Measurements from ENCODE around the gene CCR6. TPM values are rescaled to one million over a fixed set of nuclear protein-coding genes. Genes with fewer than 3 reads are reported as not detected.

Gene CCR6
- total RNA-seq, 1 donor from 2014 or later = not detected

DNA sequence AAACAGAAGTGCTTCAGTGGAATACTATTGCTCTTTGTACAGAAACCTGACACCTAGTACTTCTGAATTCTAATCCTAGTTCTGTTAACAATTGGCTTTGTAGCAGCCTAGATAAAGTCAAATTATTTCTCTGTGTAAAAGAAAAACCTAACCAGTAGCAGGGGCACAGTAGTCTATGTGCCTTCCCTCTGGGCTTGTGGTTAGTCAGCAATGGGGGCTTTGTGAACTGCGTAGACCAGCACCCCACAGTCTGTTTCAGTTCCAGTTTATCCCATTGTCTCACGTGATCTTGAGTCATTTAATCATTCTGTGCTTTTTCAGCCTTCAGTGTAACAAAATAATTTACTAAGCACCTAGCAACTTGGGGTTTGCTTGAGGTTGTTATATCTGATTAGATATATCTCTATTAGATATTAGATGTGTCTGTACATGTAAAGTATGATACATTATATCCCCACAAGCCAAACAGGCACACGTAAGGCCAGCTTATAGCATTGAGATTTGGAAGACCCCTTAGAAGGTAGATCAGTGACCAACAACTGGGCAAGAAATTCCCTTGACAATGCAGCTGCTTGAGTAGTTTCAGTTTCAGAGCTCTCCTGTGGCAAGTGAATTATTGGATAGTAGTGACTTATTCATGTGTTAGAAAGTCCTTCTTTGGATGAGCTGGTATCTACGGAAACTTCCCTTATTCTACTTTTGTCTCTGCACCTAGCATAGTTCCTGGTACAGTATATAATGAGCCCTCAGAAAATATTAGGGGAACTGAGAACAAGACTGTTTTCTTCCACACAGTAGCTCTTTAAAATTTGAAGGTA, 27.9 kb upstream of the CCR6 start:
- no peak for DNase-seq (ENCODE audit: low spot score, unreplicated experiment)
- Mint-ChIP-seq H3K9me3 (ENCODE audit: low read depth) (peaks cover 4% of the 10 kb centered on the region), H3K27ac (no peak overlapping the region), H3K4me3 (ENCODE audit: low read depth) (no peak overlapping the region), H3K27me3 (peaks cover 11% of the 10 kb centered on the region), H3K36me3 (ENCODE audit: insufficient read depth) (peaks cover 3% of the 10 kb centered on the region), H3K4me1 (ENCODE audit: low read depth) (peaks cover 10% of the 10 kb centered on the region)
- TF ChIP-seq, protein P1, sequence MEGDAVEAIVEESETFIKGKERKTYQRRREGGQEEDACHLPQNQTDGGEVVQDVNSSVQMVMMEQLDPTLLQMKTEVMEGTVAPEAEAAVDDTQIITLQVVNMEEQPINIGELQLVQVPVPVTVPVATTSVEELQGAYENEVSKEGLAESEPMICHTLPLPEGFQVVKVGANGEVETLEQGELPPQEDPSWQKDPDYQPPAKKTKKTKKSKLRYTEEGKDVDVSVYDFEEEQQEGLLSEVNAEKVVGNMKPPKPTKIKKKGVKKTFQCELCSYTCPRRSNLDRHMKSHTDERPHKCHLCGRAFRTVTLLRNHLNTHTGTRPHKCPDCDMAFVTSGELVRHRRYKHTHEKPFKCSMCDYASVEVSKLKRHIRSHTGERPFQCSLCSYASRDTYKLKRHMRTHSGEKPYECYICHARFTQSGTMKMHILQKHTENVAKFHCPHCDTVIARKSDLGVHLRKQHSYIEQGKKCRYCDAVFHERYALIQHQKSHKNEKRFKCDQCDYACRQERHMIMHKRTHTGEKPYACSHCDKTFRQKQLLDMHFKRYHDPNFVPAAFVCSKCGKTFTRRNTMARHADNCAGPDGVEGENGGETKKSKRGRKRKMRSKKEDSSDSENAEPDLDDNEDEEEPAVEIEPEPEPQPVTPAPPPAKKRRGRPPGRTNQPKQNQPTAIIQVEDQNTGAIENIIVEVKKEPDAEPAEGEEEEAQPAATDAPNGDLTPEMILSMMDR (IDR thresholded peaks at IDR 0.05; ENCODE audit: unreplicated experiment) = no peak

DNA sequence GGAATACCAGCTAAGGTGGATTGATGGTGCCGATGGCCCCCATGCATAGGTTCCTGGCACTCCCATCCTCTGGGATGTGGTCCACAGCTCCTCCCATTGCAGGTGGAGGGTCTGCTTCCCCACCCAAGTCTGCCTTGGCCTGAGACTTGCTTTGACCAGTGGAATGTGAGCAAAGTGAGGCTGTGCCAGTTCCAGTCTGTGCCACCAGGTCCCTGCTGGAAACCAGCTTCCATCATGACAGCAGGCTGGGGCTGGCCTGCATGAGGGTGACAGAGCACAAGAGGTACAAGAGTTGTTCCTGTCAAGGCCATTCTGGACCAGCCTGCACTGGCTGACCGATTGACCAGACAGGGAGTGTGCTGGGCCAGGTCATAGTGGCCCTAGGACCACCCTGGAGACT, 27.0 kb upstream of the CCR6 start:
- Mint-ChIP-seq H3K9me3 (ENCODE audit: low read depth) (peaks cover 4% of the 10 kb centered on the region), H3K27me3 (peaks cover 11% of the 10 kb centered on the region), H3K36me3 (ENCODE audit: insufficient read depth) (peaks cover 3% of the 10 kb centered on the region), H3K4me3 (ENCODE audit: low read depth) (no peak overlapping the region), H3K27ac (no peak overlapping the region), H3K4me1 (ENCODE audit: low read depth) (peaks cover 13% of the 10 kb centered on the region)
- TF ChIP-seq, protein P1 (IDR thresholded peaks at IDR 0.05; ENCODE audit: unreplicated experiment) = no peak
- no peak for DNase-seq (ENCODE audit: low spot score, unreplicated experiment)

DNA sequence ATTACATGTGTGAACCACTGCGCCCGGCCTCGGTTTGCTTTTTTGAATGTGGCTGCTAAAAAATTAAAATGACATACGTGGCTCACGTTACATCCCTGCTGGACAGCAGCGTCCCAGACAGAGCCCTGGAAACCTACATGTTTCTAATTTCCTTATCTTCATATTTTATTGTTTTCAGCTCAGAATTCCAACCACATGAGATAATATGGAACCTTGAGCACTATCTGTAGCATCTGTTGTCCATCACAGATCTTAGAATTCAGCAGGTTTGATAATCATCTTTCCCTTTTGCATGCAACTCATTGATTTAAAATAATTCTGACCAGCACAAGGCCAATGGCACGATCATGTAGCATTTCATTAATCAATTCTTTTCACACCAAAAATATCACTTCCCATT, 25.9 kb upstream of the CCR6 start:
- DNase-seq (ENCODE audit: low spot score, unreplicated experiment) = no peak
- Mint-ChIP-seq H3K27me3 (peaks cover 7% of the 10 kb centered on the region), H3K4me1 (ENCODE audit: low read depth) (peaks cover 13% of the 10 kb centered on the region), H3K9me3 (ENCODE audit: low read depth) (peaks cover 4% of the 10 kb centered on the region), H3K27ac (no peak overlapping the region), H3K4me3 (ENCODE audit: low read depth) (no peak overlapping the region), H3K36me3 (ENCODE audit: insufficient read depth) (peaks cover 3% of the 10 kb centered on the region)
- TF ChIP-seq, protein P1 (IDR thresholded peaks at IDR 0.05; ENCODE audit: unreplicated experiment) = no peak

DNA sequence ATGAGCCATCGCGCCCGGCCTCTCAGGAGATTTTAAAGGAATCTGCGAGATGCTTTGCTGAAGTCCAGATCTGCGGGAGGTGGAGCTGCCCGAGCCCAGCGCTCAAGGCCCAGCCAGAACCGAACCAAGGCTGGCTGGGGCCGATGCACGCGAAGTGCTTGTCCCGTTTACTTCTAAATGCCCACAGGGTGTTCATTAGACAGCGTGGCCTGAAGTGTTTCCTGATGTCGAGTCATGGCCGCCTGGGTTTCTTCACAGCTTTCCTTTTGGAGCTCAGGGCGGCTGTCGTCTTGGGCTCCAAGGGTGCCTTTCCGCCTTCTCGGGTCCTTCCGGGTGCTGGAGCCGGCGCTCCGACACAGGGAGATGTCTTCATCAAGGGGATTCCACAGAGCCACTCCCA, 25.1 kb upstream of the CCR6 start:
- Mint-ChIP-seq H3K27me3 (peaks cover 3% of the 10 kb centered on the region), H3K27ac (no peak overlapping the region), H3K9me3 (ENCODE audit: low read depth) (peaks cover 4% of the 10 kb centered on the region), H3K4me3 (ENCODE audit: low read depth) (no peak overlapping the region), H3K4me1 (ENCODE audit: low read depth) (peaks cover 15% of the 10 kb centered on the region), H3K36me3 (ENCODE audit: insufficient read depth) (peaks cover 3% of the 10 kb centered on the region)
- TF ChIP-seq, protein P1 (IDR thresholded peaks at IDR 0.05; ENCODE audit: unreplicated experiment) = no peak
- no peak for DNase-seq (ENCODE audit: low spot score, unreplicated experiment)

DNA sequence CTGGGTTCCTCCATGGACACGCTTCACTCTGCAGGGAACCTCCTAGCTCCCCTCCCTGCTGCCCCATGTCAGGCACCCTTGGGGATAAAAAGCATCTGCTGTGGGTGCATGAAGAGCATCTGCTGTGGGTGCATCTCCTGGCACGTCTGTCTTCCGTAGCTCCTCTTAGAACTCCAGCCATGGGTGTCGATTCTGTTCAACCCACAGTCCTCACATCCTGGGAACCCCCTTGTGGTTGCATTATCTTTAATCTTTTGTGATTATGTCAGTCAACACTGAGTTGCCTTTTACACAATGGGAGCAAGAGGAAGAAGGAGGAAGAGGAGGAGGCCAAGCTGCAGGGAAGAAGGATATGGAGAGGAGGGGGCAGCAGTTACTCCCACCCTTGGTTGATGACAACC, 24.1 kb upstream of the CCR6 start:
- no peak for DNase-seq (ENCODE audit: low spot score, unreplicated experiment)
- Mint-ChIP-seq H3K4me3 (ENCODE audit: low read depth) (no peak overlapping the region), H3K27me3 (no peaks in the 10 kb centered on the region), H3K4me1 (ENCODE audit: low read depth) (peaks cover 15% of the 10 kb centered on the region), H3K36me3 (ENCODE audit: insufficient read depth) (peaks cover 3% of the 10 kb centered on the region), H3K9me3 (ENCODE audit: low read depth) (peaks cover 4% of the 10 kb centered on the region), H3K27ac (no peak overlapping the region)
- TF ChIP-seq, protein P1 (IDR thresholded peaks at IDR 0.05; ENCODE audit: unreplicated experiment) = no peak

Measured in progenitor cell of endocrine pancreas (in vitro differentiated cells).